Putamen (tissue), 1 donor: Measurements from ENCODE around the gene FBH1.
"Not testable (repeated sequence)": the region's sequence is repeated elsewhere in the genome, so short reads cannot be mapped to it uniquely, and the experiment has no call there.

ENCODE experiments used
- DNase-seq: peaks from one replicate; pipeline ENCODE4 v3.0.0-alpha.2; 2016; ENCODE audit warnings: low spot score

Gene FBH1

DNA sequence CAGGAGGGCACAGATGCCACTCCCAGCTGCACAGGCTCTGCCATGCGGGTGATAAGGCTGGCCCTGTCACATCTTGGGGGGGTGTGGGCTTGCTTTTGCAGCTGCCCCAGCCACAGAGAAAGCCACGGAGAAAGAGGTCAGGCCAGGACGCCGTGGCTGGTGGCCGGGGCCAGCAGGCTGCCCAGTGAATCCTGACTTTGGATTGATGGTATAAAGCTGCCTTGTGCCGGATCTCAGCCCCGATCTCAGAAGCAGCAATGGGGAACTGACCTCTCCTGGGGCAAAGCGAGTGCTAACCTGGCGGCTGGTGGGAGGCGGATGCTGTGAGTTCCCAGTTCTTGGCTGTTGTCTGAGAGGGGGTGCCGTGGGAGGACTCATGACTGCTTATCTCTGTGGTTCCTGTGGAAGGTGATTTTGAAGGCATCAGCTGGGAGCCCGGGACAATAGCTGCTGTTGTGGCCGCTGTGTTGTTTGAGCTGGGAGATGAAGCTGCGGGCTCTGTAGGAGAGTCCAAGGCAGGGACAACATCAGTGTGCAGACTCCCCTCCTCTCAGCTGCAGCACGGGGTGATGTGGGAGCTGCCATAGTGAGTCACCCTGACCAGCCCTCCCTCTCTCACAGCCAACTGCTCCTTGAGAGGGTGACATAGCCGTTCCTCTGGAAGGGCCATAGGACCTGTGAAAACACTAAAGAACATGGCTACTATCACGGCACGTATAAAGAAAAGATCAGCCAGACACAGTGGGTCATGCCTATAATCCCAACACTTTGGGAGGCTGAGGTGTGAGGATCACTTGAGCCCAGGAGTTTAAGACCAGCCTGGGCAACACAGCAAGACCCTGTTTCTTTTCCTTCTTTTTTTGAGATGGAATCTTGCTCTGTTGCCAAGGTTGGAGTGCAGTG, 70.3 kb downstream of the FBH1 start:
- DNase-seq: no peak

DNA sequence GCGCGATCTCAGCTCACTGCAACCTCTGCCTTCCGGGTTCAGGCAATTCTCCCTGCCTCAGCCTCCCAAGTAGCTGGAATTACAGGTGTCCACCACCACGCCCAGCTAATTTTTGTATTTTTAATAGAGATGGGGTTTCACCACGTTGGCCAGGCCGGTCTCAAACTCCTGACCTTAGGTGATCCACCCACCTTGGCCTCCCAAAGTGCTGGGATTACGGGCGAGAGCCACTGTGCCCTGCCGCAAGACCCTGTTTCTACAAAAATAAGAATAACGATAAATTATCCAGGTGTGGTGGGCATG, 70.9 kb downstream of the FBH1 start:
- DNase-seq: not testable (repeated sequence)

DNA sequence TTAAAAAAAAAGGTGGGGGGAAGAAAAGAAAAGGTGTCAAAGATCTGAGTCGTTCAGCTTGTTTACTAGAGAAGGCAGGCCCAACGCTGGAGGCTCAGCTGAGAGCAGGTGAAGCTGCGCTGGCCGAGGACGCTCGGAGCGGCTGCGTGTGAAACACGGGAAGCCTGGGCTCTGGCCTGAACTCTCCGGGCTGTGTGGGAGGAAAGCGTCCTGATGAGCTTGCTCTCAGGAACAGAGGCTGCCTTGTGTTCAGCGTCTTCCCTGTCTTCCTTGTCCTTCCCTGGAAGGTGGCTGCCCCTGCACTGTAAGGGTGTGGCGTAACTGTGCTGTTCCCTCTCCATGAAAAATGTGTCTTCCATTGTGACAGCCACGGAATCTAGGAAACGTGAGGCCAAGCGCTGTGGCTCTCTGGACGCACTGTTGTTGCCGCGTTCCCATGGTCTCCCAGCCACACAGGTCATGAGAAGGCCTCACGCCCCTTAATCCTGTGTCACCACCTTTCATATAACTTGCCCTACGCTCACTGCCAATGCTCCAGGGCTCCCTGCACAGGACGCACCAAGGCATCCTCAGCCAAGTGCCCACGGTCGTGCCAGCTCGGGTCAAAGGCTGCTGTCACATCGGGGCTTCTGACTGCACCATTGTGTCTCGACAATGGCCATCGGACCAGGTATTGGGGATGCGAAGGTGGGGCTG, 71.5 kb downstream of the FBH1 start:
- DNase-seq: no peak

DNA sequence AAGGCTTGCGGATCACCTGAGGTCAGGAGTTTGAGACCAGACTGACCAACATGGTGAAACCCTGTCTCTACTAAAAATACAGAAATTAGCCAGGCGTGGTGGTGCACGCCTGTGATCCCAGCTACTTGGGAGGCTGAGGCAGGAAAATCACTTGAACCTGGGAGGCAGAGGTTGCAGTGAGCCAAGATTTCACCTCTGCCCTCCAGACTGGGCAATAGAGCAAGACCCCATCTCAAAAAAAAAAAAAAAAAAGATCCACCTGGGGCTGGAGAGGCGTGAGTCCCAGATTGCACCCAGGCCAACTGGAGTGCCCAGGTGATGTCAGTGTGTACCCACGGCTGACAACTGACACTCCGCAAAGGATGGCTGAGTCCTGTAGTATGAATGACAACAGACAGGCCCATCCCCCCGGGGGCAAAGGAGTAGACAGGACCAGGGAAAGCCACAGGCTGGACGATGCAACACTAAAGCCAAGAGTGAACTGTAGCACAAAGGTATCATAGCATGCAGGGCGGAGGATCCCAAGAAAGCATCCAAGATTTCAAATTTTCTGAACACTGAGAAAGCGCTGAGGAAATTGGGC, 72.4 kb downstream of the FBH1 start:
- not testable (repeated sequence) for DNase-seq

DNA sequence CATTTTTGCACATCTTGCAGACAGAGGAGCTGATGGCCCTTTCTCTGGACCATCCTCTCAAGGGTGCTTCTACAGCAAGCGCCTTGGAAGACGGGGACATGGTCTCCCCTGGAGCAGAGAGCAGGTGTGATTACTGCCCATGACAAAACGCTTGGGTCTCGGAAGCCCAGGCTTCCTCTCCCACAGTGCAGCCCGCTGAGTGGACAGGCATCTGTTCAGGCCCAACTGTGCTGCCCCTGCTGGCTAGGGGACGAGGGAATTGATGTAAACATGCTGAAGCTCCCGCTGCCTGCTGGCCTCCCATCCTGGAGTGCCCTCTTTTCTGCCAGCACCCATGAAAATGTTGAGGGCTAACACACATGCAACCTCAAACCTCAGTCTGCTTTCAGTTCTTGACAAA, 73.0 kb downstream of the FBH1 start:
- no peak for DNase-seq

DNA sequence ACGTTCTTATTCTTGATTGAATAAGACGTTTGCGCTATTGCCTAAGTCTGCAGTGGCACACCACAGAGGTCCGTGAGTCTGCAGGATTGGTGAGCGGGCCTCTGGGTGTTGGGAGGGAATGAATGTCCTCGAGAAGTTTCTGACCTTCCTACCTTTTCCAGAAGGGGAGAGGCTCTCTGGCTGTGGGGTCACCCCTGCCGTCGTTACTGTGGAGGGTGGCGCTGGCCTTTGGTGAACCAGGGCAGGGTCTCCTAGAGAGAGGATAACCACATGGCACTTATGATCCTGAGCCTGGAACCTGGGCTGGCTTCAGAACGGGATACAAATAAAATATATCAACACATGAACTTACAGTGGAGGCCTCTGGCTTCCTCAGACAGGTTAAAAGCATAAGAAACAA, 73.5 kb downstream of the FBH1 start:
- no peak for DNase-seq

DNA sequence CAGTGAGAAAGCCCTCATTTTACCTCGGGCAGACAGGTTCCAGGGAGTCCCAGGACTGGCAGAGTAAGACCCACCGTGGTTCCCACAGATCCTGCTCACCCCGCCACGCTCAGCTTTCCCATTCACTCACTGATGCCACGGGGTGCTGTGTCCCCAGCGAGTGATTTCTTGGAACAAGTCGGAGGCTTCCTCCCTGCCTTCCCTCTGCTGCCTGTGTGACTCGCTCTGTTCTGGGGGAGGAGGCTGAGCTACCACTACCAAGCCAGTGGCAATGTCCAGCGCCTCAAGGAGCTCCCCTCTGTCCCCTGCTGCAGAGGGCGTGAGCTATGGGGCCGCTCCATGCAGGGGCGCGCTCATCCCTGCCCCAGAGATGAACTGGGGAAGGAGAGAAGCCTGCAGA, 74.7 kb downstream of the FBH1 start:
- no peak for DNase-seq

DNA sequence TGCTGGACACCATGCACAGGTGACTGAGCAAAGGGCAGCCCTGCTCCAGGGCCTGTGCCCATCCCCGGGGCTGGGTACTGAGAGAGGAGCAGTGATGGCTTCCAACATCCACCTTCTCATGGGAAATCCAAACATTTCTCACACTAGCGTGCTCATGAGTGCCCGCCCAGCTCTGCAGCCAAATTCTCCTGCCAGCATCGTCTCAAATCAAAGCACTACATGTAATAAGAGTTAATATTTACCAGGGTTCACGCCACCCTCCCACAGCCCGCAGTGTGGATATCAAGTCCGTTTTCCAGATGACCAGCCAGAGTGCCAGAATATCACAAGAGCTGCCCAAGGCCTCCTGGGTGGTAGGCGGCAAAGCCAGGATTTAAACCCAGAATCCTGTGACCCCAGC, 75.2 kb downstream of the FBH1 start:
- no peak for DNase-seq

DNA sequence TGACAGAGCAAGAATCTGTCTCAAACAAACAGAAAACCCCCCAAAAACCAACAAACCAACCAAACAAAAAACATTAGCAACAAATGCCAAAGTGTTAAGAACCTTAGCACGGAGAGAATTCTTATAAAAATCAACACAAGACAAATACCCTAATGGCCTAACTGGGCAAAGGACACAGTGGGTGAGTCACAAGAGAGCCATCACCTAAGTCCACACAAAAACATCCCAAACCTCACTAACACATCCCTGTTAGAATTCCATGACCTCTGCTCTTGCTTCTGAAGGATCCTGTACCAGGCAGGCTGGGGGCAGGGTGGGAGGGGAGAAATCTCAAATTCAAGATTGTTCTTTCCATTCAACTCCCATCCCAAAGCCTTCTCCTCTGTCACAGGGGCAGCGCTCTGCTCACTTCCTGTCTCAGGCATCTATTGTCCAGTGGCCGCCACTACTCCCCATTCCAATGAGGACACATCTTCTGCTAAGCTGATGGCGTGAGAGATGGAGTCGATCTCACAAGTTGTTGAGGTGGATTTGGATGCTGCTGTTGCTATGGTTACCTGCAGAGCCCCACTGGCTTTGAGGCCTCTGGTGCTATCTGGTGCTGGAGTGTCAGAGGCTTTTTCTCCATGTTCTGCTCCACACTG, 78.1 kb downstream of the FBH1 start:
- no peak for DNase-seq

DNA sequence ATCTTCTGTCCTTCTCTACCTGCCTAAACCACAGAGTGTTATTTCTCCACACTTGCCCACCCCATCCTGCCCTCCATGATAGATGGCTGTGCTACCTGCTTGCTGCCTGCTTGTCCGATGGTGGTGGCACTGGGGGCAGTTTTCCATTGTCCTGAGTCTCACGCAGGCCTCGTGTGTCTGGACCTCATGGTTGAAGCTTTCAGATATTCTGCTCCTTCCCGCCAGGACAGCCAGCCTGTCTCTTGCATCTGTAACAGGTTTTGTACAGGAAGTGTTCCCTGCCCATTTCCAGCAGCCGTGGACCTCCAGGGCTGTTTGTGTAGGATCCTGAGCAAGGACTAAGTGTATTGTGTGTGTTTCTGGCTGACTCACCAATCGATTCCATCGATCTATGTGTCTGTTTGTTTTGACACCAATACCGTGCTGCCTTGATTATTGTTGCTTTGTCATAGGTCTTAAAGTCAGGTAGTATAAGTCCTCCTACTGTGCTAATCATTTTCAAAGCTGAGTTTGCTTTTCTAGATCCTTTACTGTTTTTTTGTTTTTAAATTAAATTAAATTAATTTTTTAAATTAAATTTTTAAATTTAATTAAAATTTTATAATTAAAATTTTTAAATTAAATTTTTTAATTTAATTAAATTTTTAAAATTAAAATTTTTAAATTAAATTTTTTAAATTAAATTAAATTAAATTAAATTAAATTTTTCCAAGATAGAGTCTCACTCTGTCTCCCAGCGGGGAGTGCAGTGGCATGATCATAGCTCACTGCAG, 78.8 kb downstream of the FBH1 start:
- no peak for DNase-seq

DNA sequence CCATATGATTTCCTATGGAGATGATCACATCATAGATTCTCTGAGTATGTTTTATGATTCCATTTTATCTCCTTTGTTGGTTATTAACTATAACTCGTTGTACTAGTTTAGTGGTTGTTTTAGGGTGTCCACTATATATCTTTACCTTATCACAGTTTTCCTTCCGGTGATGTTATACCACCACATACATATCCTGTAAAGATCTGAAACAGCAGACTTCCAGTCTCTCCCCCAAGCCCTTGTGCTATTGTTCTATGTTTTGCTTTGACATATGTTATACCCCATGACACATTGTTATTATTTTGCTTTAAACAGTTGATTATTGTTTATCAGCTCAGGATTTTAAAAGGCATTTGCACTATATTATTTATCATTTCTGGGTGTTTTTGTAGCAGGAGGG, 80.0 kb downstream of the FBH1 start:
- DNase-seq: no peak

DNA sequence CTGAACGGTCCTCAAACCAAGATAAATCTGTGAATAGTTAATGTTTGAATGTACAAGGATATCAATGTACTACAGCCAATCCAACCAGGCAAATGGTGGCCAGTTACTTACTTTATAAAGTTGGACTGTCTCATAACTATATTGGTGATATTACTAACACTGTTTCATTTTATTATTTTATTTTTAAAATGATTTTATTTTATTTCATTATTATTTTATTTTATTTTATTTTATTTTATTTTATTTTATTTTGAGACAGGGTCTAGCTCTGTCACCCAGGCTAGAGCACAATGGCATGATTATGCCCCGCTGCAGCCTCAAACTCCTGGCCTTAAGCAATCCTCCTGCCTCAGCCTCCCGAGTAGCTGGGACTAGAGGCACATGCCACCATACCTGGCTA, 80.5 kb downstream of the FBH1 start:
- no peak for DNase-seq

DNA sequence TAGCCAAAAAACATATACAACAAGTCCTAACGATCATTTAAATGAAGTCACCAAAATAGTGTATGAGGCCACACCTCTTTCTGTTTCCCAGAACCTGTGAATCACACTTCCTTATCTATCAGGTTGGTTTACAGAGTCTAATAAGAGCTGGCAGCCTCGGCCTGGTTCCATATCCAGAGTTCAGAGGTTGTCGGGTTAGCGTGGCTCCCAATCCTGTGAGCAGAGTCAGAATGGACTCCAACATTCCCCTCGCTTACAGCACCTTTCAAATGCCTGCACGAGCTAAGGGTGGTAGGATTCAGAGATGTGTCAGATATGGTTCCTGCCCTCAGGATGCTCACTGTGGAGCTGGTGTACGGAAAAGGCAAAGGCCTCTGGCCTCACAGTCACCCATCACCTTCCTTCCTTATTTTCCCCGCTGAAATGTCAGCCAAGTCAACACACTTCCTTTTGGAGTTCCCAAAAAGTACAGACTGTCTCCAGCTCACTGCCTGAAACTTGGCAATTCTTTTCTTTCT, 81.3 kb downstream of the FBH1 start:
- DNase-seq: no peak

DNA sequence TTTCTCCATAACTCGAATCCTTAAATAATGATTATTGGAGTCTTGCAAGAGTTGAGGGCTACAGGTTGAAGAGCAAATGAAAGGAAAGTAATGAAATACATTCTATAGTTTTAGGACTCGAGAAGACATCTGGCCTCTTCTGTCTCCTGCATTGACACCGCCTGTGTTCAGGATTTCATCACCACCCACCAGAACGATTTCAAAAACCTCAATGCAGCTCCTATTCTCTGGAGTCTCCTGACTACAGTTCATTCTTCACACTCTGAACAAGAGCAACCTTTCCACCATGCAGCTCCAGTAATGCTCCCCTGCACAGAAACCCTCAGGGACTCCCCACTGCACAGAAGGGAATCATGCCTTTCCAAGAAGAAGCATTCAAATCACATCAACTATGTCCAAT, 81.8 kb downstream of the FBH1 start:
- no peak for DNase-seq

DNA sequence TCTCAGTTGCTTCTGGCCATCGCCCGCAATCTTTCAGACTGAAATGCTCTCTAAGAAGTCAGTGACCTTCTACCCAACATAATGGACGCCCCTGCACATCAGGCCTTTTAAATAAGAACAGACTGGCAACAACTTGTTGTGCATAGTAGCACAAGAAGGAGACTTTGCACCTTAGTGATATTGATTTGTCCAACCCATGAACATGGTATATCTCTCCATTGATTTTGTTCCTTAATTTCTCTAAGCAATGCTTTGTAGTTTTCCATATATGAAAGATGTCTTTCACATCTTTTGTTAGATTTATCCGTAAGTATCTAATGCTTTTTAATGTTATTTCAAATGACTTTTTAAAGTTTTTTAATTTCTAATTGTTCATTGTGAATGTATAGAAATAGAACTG, 83.0 kb downstream of the FBH1 start:
- DNase-seq: no peak

DNA sequence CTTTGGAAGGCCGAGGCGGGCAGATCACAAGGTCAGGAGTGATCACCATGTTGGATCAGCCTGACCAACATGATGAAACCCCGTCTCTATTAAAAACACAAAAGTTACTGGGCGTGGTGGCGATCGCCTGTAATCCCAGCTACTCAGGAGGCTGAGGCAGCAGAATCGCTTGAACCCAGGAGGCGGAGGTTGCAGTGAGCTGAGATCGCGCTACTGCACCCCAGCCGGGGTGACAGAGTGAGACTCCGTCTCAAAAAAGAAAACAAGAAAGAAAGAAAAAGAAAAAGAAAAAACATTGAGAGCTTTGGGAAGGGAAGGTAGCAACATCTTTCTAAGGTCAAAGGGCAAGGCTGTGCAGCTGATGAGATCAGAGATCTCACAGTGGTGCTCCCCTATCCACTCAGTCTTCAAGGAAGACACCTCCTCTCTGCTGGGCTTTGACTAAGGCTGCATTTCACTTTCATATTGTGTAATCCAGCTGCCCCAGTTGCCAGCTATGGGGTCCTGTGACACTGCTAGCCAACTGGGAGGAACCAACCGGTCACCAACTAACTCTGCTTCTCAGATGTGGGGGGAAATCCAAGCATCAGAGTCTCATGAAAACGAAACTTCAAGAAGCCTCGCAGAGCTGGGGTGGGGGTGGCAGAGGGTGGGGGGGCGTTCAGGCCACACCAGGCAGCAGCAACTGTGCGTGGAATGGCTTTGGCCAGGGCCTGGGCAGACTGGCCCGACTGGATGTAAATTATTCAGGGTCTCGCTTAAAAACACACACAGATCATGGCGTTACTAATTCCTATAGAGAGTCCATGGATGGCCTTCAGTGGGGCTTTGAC, 85.8 kb downstream of the FBH1 start:
- peak; percentile 31 for DNase-seq

DNA sequence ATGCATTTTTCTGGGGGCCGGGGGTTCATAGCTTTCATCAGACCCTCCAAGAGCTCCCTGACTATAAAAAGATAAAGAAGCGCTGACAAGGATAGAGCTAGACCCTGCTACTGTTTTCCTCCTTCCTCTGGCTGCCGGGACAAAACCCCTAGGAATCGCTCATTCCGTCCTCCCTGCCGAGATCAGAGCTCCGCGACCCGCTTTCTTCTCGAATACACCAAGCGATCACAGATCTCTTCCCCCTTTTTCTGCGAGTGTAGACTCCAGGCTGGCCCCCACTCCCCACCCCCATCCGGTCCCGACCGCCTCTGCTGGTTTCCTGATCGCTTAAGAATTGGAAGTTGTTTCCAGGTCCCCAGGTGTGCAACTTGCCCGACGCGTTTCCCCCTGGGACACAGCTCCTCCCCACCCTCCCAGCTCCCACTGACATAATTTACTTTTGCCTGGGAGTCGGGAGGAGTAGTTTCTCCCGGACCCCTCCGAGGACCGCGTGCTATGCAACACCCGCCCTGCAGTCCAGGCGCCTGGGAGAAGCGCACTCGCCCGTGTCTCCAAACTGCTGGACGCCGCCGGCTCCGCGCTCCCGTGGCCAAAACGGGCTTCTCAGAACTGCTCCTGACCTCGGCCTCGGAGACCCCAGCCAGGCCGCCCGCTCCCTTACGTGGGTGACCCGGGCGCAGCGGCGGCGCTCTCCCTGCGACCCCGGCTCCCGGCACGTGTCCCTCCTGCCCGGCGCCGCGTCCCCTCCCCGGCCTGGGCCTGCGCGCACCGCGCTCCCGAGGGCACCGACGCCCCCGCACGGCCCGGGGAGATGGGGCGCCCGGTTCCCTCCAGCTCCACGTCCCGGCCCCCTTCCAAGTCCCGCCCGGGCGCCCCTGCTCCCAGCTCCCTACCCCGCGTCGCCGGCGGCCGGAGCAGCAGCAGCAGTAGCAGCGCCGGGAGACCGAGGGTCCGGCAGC, 86.7 kb downstream of the FBH1 start:
- no peak for DNase-seq

DNA sequence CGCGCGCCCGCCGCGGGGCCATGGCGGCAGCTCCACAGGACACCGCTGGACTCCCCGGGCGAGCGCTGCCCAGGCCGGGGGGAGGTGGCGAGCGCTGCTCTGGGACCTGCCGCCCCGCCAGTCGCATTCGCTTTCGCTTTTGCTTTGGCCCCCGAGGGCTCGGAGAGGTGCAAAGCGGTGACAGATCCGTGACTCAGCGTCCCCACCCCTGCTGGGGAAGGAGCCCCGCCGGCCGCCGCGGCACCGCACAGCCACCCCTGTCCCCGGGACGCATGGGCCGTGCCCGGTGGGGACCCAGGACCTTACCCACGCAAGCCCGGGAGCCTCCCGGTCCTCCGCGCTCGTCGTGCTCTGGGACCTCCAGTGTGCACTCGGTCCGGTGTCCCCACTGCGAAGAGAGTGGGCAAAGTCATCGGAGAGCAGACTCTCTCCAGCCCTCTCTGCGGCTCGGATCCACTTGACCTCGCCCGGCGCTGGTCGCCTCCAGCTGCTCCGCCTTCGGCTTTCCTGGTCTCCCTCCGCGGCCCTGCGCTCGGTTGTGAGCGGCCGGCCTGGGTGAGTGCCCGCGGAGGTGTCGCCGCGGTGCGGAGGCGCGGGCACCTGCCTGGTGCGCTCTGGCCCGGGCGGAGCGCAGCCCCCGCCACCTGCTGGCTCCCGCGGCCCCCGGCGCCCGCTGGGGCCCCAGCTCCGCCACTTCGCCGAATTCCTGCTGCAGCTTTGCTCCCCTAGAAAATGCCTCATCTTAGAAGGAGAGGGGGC, 87.6 kb downstream of the FBH1 start, which contains the start of gene IL15RA:
TSS of gene IL15RA (minus strand) at position 73 of the 759 bp plus-strand sequence. CDS start at position 22, 51 bp downstream.
- DNase-seq: no peak

DNA sequence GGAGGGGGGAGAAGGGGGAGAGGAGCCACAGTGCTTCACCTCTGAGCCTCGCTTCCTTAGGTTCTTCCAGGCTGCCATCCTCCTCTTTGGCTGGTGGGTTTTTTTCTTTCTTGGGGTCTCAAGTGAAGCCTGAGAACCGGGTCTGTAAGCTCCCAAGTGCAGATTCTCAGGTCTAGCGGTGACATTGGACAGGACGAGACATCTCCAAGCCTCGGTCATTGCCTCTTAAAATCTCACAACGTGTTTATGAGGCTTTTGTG, 88.1 kb downstream of the FBH1 start:
- DNase-seq: no peak
